Measurements from ENCODE around the gene DLGAP4.

The DLGAP4 gene

DNA sequence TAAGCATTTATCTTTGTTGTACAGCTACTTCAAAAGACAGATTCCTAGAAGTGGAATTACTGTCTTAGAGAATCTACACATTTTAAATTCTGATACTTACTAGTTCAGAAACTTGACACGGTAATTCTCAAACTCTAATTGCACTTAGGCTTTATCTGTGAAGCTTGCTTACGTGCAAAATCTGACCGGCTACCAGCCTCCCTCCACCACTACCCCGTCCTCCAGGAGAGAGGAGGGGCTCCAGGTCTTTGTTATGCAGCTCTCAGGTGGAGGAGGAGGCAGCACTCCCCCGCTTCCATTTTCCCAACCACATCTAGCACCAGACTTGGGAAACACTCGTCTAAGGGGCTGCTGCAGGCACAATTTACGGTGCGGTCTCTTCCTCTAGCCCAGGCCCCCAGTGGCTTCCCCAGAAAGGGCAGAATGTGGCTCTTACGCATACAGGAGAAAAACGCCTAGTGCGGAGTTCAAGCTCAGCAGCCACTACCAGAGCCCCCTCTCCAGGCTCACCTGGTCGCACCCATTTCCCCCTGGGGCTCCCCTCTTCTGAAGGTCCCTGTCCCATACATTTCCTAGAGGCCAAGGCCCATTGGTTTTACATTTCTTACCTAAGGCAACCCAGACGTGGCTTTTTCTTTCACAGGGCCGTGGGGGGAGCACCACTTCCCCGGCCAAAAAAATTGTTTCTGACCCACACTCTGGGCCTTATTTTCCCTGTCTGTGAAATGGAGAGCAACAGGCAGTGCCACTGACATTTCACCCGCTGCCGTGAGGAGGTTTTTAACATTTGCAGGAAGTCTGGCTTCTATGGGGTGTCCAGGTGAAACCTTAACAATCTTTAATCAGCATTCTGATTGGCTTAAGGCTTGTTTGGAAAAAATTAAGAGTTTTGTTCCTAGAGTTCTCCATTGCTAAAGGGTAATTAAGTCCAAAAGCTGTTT, 265.7 kb downstream of the DLGAP4 start:
- DNase-seq = no peak

GRCh38 chr20:36572701-36573102, 266.6 kb downstream of the DLGAP4 start:
- DNase-seq = peak in 2 of 14 donors; percentile 36 to 37

DNA sequence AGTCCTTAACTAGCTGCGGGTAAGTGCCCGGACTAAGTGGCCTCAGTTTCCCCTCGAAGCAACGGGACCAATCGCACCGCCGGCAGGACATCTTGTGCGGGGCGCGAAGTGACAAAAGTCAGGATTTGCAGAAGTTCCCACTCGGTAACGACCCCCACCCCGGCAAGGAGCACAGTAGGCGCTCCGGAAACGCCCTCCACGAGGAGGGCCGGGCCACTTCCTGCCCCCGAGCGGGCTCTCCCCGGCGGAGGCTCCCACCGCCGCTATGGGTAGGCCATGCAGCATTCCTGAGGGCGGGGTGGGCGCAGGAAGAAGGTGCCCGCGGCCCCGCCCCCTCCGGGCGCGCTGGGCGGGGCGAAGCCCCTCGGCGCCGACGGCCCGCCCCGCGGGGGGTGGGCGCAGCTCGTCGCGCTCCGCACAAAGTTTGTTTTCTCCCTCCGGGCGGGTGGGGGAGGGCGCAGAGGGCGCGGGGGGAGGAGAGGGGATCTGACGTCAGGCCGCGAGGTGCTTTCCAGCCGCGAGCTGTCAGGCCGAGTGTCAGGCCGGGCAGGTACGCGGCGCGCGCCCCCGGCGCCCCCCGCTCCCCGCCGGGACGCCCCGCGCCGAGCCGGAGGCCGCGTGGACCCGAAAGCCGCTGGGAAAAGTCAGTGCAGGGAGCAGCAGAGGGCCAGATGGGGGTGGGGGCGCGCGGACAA, 267.1 kb downstream of the DLGAP4 start, which contains the start of gene TGIF2:
Gene TGIF2 (plus strand): TSS at position 495 of the 695 bp plus-strand sequence. CDS start 5,178 bp downstream, outside the sequence.
- DNase-seq = peak in 9 of 14 donors; percentile 17 to 76 (median 46)

DNA sequence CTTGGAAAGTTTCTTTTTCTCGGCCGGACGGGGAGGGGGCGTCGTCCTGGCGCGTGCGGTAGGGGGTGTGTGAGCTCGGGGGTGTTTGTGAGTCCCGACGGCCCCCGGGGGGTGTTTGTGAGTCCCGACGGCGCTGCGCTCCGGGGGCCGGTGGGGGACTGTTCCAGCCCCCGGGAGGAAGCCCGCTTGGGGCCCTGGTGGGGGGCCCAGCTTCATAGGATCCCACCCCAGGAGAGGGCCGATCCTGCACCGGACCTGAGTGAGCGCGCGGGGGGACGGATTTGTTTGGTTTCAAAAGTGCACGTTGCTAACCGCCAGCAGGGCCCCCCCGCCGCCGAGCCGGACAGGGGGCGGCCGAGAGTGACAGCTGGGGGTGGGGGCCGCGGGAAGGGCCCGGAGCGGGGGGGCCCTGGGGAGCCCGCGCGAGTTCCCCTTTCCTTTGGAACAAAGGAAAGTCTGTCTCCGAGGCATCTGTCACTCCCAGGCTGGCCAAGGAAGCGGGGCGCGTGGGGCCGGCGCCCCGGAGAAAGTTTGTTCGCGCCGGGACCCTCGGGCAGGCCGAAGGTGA, 267.7 kb downstream of the DLGAP4 start:
- peak in 8 of 14 donors; percentile 17 to 70 (median 35) for DNase-seq

GRCh38 chr20:36574366-36575135, 268.4 kb downstream of the DLGAP4 start:
- DNase-seq = peak in 3 of 14 donors; percentile 18 to 25 (median 21)

GRCh38 chr20:36576081-36576445, 269.9 kb downstream of the DLGAP4 start:
- no peak for DNase-seq

All from C1 segment of cervical spinal cord (tissue), 14 donors.